GM19023 (cell line): ENCODE results near the gene INSR.
"Not testable (repeated sequence)": the region's sequence is repeated elsewhere in the genome, so short reads cannot be mapped to it uniquely, and the experiment has no call there.

ENCODE experiments used
- ATAC-seq: cut with Tn5 transposase; IDR thresholded peaks from one replicate; pipeline ENCODE4 v1.9.1; 2021; ENCODE audit warnings: mild to moderate bottlenecking, moderate library complexity; ENCODE audit not compliant: unreplicated experiment

The INSR gene

GRCh38 chr19:7224995-7225394 lies 69.2 kb downstream of the INSR start:
- no peak for ATAC-seq

DNA sequence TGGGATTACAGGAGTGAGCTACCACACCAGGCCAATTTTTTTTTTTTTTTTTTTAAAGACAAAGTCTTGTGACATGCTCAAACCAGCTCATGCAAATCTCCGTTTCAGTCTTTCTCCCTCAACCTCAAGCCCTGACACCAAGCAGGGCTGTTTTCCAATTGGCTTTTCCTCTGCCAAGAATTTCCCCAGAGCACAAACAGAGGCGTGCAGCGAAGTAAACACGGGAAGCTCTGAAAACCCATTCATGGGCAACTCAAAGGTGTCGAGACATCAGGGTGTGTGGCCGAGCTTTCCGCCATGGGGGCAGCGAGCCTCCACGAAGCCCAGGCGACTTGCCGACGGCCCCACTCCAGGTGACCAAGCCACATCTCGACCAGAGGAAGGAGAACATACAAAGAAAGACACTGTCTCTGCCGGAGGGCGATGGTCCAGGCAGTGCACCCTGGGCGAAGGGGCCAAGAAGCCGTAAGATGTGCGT lies 70.0 kb downstream of the INSR start:
- ATAC-seq, result no peak

DNA sequence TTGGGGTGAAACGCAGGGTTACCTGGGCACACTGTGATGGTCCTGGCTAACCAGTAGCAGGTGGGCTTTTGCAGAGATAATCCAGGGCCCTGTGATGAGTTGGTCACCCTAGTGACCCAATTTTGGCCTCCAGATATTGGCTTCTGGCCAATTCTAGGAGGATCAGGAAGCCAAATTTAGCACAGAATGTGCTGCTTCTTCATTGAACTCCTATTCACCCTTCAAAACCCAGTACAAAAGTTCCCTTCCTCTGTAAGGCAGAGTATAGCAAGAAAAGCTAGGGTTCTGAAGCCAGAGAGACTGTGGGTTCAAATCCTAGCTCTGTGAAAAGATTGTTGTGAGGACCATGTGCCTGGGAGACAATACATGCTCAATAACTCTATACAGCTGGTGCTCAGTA lies 70.8 kb downstream of the INSR start:
- ATAC-seq, result no peak

DNA sequence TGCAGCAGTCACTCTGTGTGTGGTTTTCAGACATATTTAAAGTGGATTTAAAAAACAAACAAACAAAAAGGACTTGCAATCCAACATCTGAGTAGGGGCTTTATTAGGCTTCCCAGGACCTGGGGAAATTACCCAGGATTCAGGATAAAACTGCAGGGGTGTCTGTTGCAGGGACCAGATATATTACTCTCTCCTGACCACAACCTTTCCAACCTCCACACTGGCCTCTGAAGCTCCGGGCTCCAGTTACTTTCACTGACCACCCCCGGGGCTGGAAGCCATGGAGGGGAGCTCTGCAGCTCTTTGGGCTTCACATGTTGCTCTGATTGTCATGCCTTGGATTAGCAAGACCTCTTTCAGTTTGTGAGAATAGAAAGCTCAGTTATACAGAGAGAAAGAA lies 75.2 kb downstream of the INSR start:
- no peak for ATAC-seq

- ATAC-seq, result no peak
Observed at GRCh38 chr19:7217861-7218260, 76.4 kb downstream of the INSR start.

DNA sequence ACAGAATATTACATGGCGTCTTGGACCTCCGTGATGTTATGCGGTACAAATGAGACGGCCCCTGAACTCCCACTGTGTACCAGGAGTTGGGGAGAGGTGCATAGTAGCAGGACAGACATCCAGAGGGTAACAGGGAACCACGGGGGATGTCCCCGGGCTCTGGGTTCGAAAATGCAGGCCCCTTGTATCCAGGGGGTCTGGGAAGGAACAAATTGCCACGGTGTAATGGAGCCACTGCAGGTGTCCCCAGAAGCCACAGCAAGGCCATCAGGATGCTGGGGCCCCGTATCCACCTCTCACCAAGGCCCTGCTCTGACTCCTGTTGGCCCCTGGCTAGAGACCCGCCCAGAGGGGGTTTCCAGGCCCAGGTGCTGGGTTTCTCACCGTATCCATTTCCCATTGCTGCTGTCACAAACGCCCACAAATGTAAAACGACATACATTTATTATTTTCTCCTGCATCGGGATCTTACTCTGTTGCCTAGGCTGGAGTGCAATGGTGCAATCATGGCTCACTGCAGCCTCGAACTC lies 77.8 kb downstream of the INSR start:
- no peak for ATAC-seq

GRCh38 chr19:7215176-7215575 lies 79.0 kb downstream of the INSR start:
- no peak for ATAC-seq

GRCh38 chr19:7214324-7215089 lies 79.7 kb downstream of the INSR start:
- ATAC-seq, result no peak

GRCh38 chr19:7213628-7214323 lies 80.4 kb downstream of the INSR start:
- ATAC-seq, result no peak

GRCh38 chr19:7211191-7211951 lies 82.8 kb downstream of the INSR start:
- ATAC-seq, result no peak

- ATAC-seq, result no peak
Observed at GRCh38 chr19:7210359-7210758, 83.9 kb downstream of the INSR start.

DNA sequence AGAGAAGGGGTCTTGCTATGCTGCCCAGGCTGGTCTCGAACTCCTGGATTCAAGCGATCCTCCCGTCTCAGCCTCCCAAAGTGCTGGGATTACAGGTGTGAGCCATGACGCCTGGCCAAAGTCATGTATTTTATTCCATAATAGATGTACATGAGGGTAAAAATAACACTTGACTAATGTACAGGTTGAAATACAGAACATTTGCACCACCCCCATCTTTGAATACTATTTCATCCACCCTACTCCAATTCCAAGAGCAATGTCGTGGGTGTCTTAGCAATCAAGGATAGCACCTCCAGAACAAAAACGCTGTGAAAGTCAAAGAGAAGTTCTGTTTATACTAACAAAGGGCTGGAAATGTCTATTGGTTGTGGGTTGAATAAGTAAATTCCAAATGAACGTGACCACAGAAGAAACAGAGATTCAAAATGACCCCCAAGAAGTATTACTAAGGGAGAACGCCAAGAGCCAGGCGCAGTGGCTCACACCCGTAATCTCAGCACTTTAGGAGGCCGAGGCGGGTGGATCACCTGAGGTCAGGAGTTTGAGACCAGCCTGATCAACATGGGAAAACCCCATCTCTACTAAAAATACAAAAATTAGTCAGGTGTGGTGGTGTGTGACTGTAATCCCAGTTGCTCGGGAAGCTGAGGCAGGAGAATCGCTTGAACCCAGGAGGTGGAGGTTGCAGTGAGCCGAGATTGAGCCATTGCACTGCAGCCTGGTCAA lies 84.5 kb downstream of the INSR start:
- ATAC-seq, result not testable (repeated sequence)

DNA sequence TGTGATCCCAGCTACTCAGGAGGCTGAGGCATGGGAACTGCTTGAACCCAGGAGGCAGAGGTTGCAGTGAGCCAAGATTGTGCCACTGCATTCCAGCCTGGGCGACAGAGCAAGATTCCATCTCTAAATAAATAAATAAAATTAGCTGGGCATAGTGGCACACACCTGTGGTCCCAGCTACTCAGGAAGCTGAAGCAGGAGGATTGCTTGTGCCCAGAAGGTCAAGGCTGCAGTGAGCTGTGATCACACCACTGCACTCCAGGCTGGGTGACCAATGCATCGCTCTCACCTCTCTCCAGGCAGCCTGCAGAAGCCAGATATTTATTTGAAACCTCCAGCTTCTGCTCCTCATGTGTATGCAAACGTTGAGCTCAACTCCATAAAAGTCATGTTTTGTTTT lies 85.2 kb downstream of the INSR start:
- ATAC-seq, result not testable (repeated sequence)

DNA sequence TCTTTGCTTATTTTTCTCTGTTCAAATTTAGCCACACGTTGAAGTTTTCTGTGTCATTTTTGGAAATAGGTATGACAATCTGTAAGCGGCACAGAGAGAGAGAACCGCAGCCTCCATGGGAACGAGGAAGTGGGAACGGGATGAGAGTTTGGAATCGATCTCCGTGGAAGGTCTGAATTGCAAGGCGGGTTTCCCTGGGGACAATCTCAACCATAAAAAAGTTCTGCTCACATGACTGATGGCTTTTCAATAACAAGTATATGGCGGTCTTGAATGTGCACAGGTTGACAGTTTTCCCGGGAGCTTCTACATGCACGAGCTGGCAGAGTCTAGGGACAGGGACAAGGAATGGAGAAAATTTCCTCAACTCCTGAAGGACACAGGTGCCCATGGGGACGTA lies 90.9 kb downstream of the INSR start:
- ATAC-seq, result no peak

GRCh38 chr19:7202888-7203287 lies 91.3 kb downstream of the INSR start:
- no peak for ATAC-seq

DNA sequence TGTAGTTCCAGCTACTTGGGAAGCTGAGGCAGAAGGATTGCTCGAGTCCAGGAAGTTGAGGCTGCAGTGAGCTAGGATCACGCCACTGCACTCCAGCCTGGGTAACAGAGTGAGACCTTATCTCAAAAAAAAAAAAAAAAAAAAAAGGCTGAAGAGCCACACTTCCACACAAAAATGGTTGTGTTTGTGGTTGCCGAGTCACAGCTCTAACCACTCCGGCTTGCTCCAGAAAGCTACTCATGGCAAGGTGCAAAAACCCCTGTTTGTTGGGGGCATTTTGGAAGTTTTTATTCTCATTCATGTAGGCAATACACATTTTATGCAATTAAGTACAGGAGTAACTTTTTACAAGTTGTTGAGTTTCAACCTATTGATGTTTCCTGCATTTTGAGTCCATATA lies 93.5 kb downstream of the INSR start:
- ATAC-seq, result no peak

DNA sequence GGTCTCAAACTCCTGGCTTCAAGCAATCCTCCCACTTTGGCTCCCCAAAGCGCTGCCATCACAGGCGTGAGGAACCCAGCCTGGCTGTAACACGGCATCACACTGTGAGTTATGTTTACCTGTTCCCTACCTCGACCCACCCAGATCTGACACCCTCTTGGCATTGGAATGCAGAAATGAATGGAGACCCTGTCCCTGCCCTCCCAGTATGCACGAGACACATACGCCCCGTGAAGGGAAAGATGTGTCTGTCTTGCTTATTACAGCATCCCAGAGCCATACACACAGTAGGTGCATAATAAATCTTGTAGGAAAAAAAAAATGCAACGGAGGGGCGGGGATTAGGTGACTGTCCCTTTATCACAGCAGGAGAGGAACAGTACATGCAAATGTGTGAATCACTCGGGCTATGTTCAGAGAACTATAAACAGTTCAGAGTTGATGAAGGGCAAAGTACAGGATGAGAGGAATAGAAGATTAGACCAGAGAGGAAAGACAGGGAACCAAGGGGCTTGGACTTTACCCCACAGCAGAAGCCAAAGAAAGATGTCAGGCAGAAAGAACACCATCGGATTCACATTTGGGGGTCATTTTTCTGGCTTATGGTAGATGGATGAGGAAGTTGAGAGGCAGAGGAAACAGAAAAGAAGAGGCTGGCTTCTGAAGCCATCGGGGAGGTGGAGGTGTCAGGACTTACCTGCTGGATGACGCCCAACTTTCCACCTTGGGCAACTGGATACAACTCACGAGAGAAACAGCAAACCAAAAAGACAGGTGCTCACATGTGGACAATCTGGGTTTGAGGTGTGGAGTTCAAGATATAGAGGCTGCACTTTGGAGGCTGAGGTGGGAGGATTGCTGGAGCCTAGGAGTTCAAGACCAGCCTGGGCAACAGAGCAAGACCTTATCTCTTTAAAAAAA lies 94.3 kb downstream of the INSR start:
- ATAC-seq, result no peak

DNA sequence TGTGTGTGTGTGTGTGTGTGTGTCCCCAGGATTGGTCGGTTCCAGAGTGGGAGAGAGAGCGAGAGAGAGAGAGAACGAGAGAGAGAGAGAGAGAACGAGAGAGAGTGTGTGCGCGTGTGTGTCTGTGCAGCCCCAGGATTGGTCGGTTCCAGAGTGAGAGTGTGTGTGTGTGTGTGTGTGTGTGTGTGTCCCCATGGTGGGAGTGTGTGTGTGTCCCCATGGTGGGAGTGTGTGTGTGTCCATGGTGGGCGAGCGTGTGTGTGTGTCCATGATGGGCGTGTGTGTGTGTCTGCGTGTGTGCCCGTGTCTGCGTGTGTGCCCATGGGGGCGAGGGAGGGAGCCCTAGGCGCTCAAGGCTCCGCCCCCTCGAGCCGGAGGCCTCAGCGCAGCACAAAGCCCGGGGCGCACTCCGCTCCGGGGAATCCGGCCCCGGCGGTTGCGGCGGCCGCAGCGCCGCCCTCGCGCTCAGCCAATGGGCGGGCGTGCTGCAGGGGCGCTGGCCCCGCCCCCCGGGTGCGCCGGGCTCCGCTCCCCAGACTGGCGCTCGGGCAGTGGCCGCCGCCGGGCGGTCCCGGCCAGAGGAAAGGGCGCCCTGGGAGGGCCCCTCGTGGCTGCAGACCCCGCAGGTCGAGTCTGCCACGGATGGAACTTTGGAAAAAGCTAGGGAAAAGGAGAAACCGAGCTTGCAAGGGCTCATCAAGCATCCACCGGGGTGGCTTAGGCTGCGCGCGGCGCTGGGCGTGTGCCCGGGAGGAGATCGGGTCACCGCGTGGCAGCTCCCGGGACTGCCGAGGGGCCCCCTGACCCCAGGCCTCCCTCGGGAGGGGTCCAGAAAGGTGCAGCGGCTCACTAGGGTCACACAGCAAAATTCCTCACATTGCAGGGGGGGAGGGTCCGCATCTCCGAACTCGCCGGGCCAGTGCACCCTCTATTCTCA lies 96.2 kb downstream of the INSR start:
- peak; percentile 78 for ATAC-seq
